SK-N-MC (cell line): ENCODE results near the gene ANKRD44.

Source experiments
- EZH2 ChIP-seq: fragments of 200-600 bp; sonication (generic); IDR thresholded peaks from one replicate; pipeline ENCODE4 v1.6.1; 2017; ENCODE audit warnings: antibody characterized with exemption
- POLR2AphosphoS5 ChIP-seq: IDR thresholded peaks from 2 replicates; pipeline ENCODE4 v1.6.1; 2012; ENCODE audit warnings: mild to moderate bottlenecking, low read depth, low read length, borderline replicate concordance

- no peak for TF ChIP-seq POLR2AphosphoS5
- TF ChIP-seq EZH2, result no peak
Measured at GRCh38 chr2:197103363-197103762, 207.2 kb downstream of the ANKRD44 start.
